ENCODE data around the gene TCF7L2.

DNA sequence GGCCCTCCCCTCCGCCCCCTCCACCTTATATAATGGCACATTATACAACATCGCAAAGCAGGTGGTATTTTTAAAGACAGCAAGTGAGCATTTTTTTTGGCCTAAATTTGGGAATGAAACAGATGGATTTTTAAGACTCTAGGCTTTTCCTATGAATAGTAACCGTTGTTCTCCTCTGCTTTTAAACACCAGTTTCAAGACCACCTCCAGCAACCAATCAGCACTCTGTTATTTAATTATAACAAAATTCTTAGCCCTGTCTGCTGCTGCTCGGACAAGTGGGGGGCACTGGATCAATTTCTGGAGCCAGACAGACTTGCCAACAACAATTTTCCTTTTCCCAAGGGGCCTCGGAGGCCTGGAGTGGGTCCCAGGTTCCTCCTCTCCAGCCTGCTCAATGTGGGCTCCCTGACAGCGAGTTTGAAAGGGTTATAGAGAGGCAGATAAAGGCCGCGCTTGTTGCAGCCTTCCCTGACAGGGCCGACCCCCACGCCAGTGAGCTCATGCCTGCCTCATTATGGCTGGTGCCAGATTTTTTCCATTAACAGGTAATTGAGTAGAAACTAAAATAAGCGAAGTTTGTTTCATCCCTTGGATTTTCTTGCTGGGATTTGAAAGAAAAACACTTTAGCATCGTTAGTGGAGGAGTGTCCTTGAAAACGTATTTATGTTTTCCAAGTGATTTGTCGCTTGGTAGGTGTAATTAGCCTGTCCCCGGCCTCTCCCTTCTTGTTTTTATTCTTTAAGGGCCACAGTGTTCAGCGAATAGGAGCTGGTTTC is 227.3 kb downstream of the TCF7L2 start:
- TF ChIP-seq, protein P1, sequence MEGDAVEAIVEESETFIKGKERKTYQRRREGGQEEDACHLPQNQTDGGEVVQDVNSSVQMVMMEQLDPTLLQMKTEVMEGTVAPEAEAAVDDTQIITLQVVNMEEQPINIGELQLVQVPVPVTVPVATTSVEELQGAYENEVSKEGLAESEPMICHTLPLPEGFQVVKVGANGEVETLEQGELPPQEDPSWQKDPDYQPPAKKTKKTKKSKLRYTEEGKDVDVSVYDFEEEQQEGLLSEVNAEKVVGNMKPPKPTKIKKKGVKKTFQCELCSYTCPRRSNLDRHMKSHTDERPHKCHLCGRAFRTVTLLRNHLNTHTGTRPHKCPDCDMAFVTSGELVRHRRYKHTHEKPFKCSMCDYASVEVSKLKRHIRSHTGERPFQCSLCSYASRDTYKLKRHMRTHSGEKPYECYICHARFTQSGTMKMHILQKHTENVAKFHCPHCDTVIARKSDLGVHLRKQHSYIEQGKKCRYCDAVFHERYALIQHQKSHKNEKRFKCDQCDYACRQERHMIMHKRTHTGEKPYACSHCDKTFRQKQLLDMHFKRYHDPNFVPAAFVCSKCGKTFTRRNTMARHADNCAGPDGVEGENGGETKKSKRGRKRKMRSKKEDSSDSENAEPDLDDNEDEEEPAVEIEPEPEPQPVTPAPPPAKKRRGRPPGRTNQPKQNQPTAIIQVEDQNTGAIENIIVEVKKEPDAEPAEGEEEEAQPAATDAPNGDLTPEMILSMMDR (IDR thresholded peaks at IDR 0.05), result no peak
- no peak for TF ChIP-seq POLR2AphosphoS5 (IDR thresholded peaks at IDR 0.05)
